Activated CD4-positive, alpha-beta T cell treated with anti-CD3 and anti-CD28 coated beads, Interleukin-2, Interleukin-6, amounts not matched to agents 100 ng/mL and 50 ng/mL, durations not matched to agents 16 hours and 8 hours (primary cell): ENCODE data around the gene GRIA3.
"Not testable (repeated sequence)": the region's sequence is repeated elsewhere in the genome, so short reads cannot be mapped to it uniquely, and the experiment has no call there.

ENCODE experiments used
- DNase-seq: peaks from one replicate; pipeline ENCODE4 v3.0.0-alpha.2; 2020

Gene GRIA3

GRCh38 chrX:123477673-123478072, 293.6 kb downstream of the GRIA3 start:
- DNase-seq: no peak

GRCh38 chrX:123481913-123482851, 298.1 kb downstream of the GRIA3 start:
- no peak for DNase-seq

GRCh38 chrX:123486297-123486696, 302.2 kb downstream of the GRIA3 start:
- DNase-seq: no peak

GRCh38 chrX:123487236-123487635, 303.2 kb downstream of the GRIA3 start:
- no peak for DNase-seq

GRCh38 chrX:123487669-123488068, 303.6 kb downstream of the GRIA3 start:
- DNase-seq: no peak

- DNase-seq: no peak
These were observed 304.9 kb downstream of the GRIA3 start for GRCh38 chrX:123489011-123489410.

- DNase-seq: no peak
These were observed 309.8 kb downstream of the GRIA3 start for GRCh38 chrX:123493857-123494256.

- no peak for DNase-seq
These were observed 315.7 kb downstream of the GRIA3 start for GRCh38 chrX:123499787-123500186.

- no peak for DNase-seq
These were observed 320.0 kb downstream of the GRIA3 start for GRCh38 chrX:123504047-123504446.

- DNase-seq: no peak
These were observed 320.7 kb downstream of the GRIA3 start for GRCh38 chrX:123504630-123505270.

GRCh38 chrX:123513585-123514278, 329.7 kb downstream of the GRIA3 start:
- DNase-seq: no peak

- DNase-seq: not testable (repeated sequence)
These were observed 330.2 kb downstream of the GRIA3 start for GRCh38 chrX:123514279-123514640.

- DNase-seq: no peak
These were observed 334.7 kb downstream of the GRIA3 start for GRCh38 chrX:123518791-123519190.

GRCh38 chrX:123525123-123525725, 341.1 kb downstream of the GRIA3 start:
- no peak for DNase-seq

GRCh38 chrX:123530726-123531125, 346.6 kb downstream of the GRIA3 start:
- DNase-seq: not testable (repeated sequence)
